Astrocyte of the spinal cord (primary cell): Measurements from ENCODE around the gene RABGAP1L.

ENCODE experiments used
- DNase-seq: peaks from one replicate; pipeline ENCODE4 v3.0.0; 2011; ENCODE audit warnings: low read depth, low spot score
- H3K4me3 ChIP-seq: 2 replicates; pipeline ENCODE4 v1.5.1; 2011; ENCODE audit warnings: low read depth, mild to moderate bottlenecking, low read length, moderate library complexity
- in situ Hi-C: cut with HindIII; loops from 2 replicates; pipeline ENCODE4 v1.10.0; 2017; ENCODE audit warnings: low sequenced_read_pairs
- TF ChIP-seq, protein P1 (sequence below): IDR thresholded peaks from 2 replicates; pipeline ENCODE4 v1.5.1; 2012; ENCODE audit warnings: low read depth, mild to moderate bottlenecking, low read length, inconsistent platforms

RABGAP1L gene

DNA sequence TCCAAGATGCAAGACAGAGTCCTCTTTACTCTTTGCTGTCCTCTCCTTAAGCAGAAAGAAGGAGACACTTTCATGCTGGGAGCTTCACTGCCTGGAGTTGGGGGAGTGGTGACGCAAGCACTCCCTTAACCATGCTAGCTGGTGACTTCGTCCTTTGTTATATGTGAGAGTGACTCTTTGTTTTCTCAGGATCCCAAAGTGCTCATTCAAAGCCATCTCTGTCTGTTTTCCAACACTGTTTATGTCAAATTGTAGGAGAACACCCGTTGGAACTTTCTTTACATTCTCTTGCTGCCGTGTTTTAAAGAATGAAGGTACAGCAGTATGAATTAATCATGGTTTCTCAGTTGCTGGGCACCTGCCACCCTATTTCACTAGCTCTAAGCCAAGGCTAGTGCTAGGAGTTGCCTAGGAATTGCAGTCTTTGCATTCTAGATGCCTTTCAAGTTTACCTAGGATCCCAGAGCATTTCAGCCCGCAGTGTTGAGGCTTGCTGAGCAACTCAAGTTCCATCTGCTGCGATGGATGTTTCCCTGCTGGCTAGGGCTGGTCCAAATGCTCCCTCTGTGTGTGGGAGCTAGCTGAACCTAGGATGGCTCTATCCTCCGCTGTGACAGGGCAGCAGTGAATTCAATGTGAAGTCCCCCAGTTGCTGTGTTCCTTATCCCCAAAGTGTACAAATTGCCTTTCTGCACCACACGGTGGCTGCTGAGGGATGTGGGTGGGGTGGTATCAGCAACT is 205.8 kb downstream of the RABGAP1L start:
- TF ChIP-seq, protein P1, sequence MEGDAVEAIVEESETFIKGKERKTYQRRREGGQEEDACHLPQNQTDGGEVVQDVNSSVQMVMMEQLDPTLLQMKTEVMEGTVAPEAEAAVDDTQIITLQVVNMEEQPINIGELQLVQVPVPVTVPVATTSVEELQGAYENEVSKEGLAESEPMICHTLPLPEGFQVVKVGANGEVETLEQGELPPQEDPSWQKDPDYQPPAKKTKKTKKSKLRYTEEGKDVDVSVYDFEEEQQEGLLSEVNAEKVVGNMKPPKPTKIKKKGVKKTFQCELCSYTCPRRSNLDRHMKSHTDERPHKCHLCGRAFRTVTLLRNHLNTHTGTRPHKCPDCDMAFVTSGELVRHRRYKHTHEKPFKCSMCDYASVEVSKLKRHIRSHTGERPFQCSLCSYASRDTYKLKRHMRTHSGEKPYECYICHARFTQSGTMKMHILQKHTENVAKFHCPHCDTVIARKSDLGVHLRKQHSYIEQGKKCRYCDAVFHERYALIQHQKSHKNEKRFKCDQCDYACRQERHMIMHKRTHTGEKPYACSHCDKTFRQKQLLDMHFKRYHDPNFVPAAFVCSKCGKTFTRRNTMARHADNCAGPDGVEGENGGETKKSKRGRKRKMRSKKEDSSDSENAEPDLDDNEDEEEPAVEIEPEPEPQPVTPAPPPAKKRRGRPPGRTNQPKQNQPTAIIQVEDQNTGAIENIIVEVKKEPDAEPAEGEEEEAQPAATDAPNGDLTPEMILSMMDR, result no peak
- no peak for DNase-seq
- H3K4me3 ChIP-seq, result no peak overlapping the region
- in situ Hi-C loops, result no loop called here

- H3K4me3 ChIP-seq, result no peak overlapping the region
- DNase-seq, result no peak
- TF ChIP-seq, protein P1, result no peak
- in situ Hi-C loops, result no loop called here
These were observed 207.6 kb downstream of the RABGAP1L start for GRCh38 chr1:174366946-174367345.

GRCh38 chr1:174367892-174368291 is 208.6 kb downstream of the RABGAP1L start:
- TF ChIP-seq, protein P1, result no peak
- no peak overlapping the region for H3K4me3 ChIP-seq
- in situ Hi-C loops, result no loop called here
- no peak for DNase-seq

- no peak for DNase-seq
- TF ChIP-seq, protein P1, result no peak
These were observed 216.7 kb downstream of the RABGAP1L start for GRCh38 chr1:174376030-174376429.

DNA sequence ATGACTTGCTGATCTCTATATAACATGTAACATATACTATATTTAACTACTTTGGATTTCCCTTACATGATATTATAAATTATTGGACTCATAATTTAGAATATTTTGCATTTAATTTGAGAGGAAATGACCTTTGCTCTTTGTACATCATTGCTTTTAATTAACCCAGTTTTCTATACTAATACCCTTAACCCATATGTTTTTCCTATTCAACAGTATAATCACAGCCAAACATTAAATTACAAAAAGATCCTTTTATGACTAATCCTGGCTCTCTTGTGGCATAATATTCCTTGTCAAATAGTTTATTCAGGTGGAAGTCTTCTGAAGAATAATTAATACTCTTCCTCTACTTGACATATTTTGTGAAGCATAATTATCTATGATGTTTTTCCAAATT is 232.4 kb downstream of the RABGAP1L start:
- TF ChIP-seq, protein P1, result no peak
- H3K4me3 ChIP-seq, result no peak overlapping the region
- in situ Hi-C loops, result no loop called here
- DNase-seq, result no peak

More at GRCh38 chr1:174376030-174376429, 216.7 kb downstream of the RABGAP1L start:
- H3K4me3 ChIP-seq, result no peak overlapping the region
- in situ Hi-C loops, result no loop called here

DNA sequence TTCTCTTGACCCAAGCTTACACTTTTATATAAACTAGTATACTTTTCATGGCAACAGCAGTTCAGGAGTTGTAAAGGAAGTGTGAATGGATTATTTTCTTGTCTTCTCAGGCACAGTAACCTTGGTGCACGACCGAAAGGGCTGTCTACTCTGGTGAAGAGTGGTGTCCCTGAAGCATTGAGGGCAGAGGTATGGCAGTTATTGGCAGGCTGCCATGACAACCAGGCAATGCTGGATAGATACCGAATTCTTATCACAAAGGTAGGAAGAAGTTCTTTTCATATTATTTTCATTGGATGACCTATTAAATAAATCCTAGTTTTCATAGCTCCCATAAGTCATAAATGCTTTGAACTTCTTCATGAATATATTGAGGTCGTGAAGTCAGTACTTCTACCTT is 234.6 kb downstream of the RABGAP1L start:
- H3K4me3 ChIP-seq, result no peak overlapping the region
- DNase-seq, result no peak
- in situ Hi-C loops, result no loop called here
- TF ChIP-seq, protein P1, result no peak
